Thyroid gland (tissue), 4 donors: ENCODE measurements around the gene FXR2. TPM values are rescaled to one million over a fixed set of nuclear protein-coding genes. Genes with fewer than 3 reads are reported as not detected.
A peak's percentile ranks its signal among the peaks of the same experiment; 100 is the strongest.

Experiments
- DNase-seq, 2 donors: peaks; one replicate each; pipeline ENCODE4 v3.0.0-alpha.2; 2019
- H3K27ac ChIP-seq, 3 donors: fragments of 200-600 bp; sonication (generic); 1 replicate in 2 of 3; 2 replicates in 1 of 3; pipeline ENCODE4 v1.5.1; 2016 to 2019; ENCODE audit warnings: mild to moderate bottlenecking in 1 of 3, moderate library complexity in 1 of 3
- H3K27me3 ChIP-seq: fragments of 200-600 bp; sonication (generic); one replicate; pipeline ENCODE4 v1.5.1; 2019
- H3K36me3 ChIP-seq, 2 donors: fragments of 200-600 bp; sonication (generic); one replicate each; pipeline ENCODE4 v1.5.1; 2016 to 2019
- H3K4me1 ChIP-seq, 2 donors: fragments of 200-600 bp; sonication (generic); one replicate each; pipeline ENCODE4 v1.5.1; 2017 to 2019
- H3K4me3 ChIP-seq, 3 donors: fragments of 200-600 bp; sonication (generic); replicated peaks in 1 of 3; 1 replicate in 2 of 3; 2 replicates in 1 of 3; pipeline ENCODE4 v1.5.1; 2016; ENCODE audit warnings: mild to moderate bottlenecking in 1 of 3
- H3K9me3 ChIP-seq: fragments of 200-600 bp; sonication (generic); one replicate; pipeline ENCODE4 v1.5.1; 2017
- POLR2A ChIP-seq, 2 donors: fragments of 450-650 bp; IDR thresholded peaks; one replicate each; pipeline ENCODE4 v1.6.1; 2017; ENCODE audit warnings: antibody characterized with exemption in 2 of 2, mild to moderate bottlenecking in 2 of 2, moderate library complexity in 1 of 2
- WGBS, 2 donors: methylation state at CpG; one replicate each; pipeline ENCODE4 v1.1.5; 2017; 5-methylcytosine and 5-hydroxymethylcytosine counted together
- intact Hi-C: fragments of 100-400 bp; cut with DNase I; formaldehyde crosslinking; loops from one replicate; pipeline ENCODE4 v1.15.1; 2023
- total RNA-seq, 4 donors: library from RNA; depleted of rRNA; stranded (reverse); fragments of >200 nt; gene quantifications; one replicate each; pipeline ENCODE4 v1.2.3, GENCODE V29; 2016
- TF ChIP-seq, protein P1 (sequence below), 6 experiments: fragments of 200-600 bp in 3 of 6; fragments of 450-650 bp in 3 of 6; sonication (generic) in 3 of 6; IDR thresholded peaks; one replicate each; pipeline ENCODE4 v1.5.1; 2016 to 2019; ENCODE audit warnings: antibody characterized with exemption in 6 of 6, mild to moderate bottlenecking in 2 of 6, inconsistent platforms in 1 of 6, moderate library complexity in 1 of 6

FXR2 gene
- total RNA-seq, 4 donors from 2014 or later = 27.6 to 37.5 (median 28.6) TPM

DNA sequence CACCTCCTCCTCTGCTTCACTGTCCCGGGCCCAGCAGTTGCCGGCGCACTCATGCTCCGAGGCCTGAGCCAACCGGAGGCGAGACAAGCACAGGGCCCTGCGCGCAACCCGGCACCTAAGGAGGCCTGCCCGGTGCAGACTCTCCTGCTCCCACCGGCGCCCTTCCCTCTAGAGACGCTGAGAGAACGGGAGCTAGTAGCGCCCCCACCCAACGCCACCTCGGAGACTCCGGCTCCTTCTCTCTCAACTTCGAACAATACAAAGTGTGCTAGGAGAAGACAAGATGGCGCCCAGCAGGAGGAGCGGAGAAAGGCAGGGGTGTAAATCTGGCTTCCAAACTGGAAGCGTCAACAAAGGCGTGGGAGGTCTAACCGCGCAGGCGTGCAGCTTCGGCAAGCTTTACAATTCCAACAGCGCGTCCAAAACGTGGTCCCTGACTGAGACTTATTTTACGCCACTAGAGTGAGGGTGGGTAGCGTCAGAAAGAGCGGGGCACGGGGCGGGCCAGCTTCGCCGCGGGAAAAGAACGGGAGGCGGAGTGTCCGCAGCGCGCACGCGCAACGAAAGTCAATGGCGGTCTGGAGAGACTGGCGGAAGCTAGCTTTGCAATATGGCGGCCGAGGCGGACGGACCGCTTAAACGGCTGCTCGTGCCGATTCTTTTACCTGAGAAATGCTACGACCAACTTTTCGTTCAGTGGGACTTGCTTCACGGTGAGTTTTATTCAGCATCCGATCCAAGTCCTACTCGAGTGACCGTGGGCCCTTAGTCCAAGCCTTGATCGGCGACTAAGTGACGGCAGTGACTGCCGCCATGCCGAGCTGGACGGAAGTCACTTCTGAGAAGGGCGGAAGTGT, 31.2 kb downstream of the FXR2 start, which contains the start of gene MPDU1:
Gene MPDU1, plus strand, starts transcription at position 600 of the 857 bp plus-strand sequence. Its CDS starts 11 bp downstream, at position 611.
- Histone ChIP-seq H3K36me3 (peaks cover 4 to 15% of the 10 kb centered on the region in 2 donors), H3K4me1 (peaks cover 20 to 44% of the 10 kb centered on the region in 2 donors), H3K27me3 (no peaks in the 10 kb centered on the region), H3K4me3 (peak within 1 kb of the TSS; percentile 35 to 49 (median 48)), H3K9me3 (no peaks in the 10 kb centered on the region), H3K27ac (peak within 1 kb of the TSS; percentile 84 to 97 (median 90))
- 11 to 16% methylated on average over 50 to 55 of the region's 69 CpGs for WGBS, 2 donors
- intact Hi-C loops = no loop called here
- TF ChIP-seq, protein P1, sequence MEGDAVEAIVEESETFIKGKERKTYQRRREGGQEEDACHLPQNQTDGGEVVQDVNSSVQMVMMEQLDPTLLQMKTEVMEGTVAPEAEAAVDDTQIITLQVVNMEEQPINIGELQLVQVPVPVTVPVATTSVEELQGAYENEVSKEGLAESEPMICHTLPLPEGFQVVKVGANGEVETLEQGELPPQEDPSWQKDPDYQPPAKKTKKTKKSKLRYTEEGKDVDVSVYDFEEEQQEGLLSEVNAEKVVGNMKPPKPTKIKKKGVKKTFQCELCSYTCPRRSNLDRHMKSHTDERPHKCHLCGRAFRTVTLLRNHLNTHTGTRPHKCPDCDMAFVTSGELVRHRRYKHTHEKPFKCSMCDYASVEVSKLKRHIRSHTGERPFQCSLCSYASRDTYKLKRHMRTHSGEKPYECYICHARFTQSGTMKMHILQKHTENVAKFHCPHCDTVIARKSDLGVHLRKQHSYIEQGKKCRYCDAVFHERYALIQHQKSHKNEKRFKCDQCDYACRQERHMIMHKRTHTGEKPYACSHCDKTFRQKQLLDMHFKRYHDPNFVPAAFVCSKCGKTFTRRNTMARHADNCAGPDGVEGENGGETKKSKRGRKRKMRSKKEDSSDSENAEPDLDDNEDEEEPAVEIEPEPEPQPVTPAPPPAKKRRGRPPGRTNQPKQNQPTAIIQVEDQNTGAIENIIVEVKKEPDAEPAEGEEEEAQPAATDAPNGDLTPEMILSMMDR (IDR thresholded peaks at IDR 0.05) = no peak
- peak; percentile 5 to 71 for TF ChIP-seq POLR2A (IDR thresholded peaks at IDR 0.05)
- DNase-seq = peak; percentile 96 to 97

- no peak for DNase-seq
- Histone ChIP-seq H3K36me3 (peaks cover 13 to 21% of the 10 kb centered on the region in 2 donors), H3K4me1 (peaks cover 20 to 43% of the 10 kb centered on the region in 2 donors), H3K27ac (peak overlapping the region; percentile 84 to 97 (median 90)), H3K27me3 (no peaks in the 10 kb centered on the region), H3K4me3 (peak overlapping the region in 1 of 3 donors; percentile 49), H3K9me3 (no peaks in the 10 kb centered on the region)
- TF ChIP-seq, protein P1 (IDR thresholded peaks at IDR 0.05) = no peak
- no peak for TF ChIP-seq POLR2A (IDR thresholded peaks at IDR 0.05)
- intact Hi-C loops = no loop called here
- WGBS, 2 donors = 80 to 93% methylated on average over 11 to 22 of the region's 36 CpGs
Measured at GRCh38 chr17:7582396-7583252, 32.1 kb downstream of the FXR2 start.

DNA sequence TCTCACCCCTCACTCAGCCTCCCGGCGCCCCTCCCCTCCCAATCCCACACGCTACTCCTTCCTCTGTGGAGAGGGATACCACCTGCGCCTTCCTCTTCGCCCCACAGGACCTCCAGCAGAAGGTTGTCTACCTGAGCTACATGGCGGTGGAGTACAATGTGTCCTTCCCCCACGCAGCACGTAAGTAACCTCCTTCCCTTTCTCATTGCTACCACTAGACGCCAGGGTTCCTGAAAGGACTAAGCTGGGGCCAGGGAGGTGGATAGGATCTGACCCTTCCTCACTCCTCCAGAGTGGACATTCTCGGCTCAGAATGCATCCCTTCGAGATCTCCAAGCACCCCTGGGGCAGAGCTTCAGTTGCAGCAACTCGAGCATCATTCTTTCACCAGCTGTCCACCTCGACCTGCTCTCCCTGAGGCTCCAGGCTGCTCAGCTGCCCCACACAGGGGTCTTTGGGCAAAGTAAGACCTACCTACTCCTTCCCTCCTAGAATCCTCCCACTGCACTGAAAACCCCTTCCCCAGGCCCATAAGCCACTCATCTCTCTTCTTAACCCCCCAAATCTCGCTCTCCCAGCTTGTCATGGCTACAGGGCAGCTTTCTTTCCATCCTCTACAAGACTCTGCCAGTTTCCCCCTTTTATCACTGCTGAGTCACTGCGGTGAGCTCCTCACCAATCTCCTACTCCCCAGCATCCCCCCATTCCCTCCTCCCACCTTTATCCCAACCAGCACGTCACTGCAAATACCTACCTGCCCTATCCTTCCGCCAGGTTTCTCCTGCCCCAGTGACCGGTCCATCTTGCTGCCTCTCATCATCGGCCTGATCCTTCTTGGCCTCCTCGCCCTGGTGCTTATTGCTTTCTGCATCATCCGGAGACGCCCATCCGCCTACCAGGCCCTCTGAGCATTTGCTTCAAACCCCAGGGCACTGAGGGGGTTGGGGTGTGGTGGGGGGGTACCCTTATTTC, 33.8 kb downstream of the FXR2 start:
- WGBS, 2 donors = 84 to 88% methylated on average over 23 of the region's 23 CpGs
- Histone ChIP-seq H3K4me1 (peaks cover 20 to 44% of the 10 kb centered on the region in 2 donors), H3K27ac (peak overlapping the region in 2 of 3 donors; percentile 82 to 85), H3K36me3 (peaks cover 30 to 31% of the 10 kb centered on the region in 2 donors), H3K27me3 (no peaks in the 10 kb centered on the region), H3K9me3 (no peaks in the 10 kb centered on the region), H3K4me3 (no peak overlapping the region)
- DNase-seq = no peak
- no peak for TF ChIP-seq POLR2A (IDR thresholded peaks at IDR 0.05)
- TF ChIP-seq, protein P1 (IDR thresholded peaks at IDR 0.05) = no peak
- intact Hi-C loops = no loop called here

GRCh38 chr17:7579834-7580603, 34.7 kb downstream of the FXR2 start:
- DNase-seq = no peak
- peaks cover 20 to 50% of the 10 kb centered on the region in 2 donors for H3K4me1 ChIP-seq
- no peak overlapping the region for H3K4me3 ChIP-seq
- whole genome bisulfite sequencing, 2 donors = 68 to 81% methylated on average over 11 of the region's 12 CpGs
- H3K36me3 ChIP-seq = peaks cover 38 to 39% of the 10 kb centered on the region in 2 donors
- TF ChIP-seq, protein P1 (IDR thresholded peaks at IDR 0.05) = no peak
- no peak for TF ChIP-seq POLR2A (IDR thresholded peaks at IDR 0.05)
- H3K27me3 ChIP-seq = no peaks in the 10 kb centered on the region
- no peaks in the 10 kb centered on the region for H3K9me3 ChIP-seq
- peak overlapping the region; percentile 44 to 85 (median 82) for H3K27ac ChIP-seq
- intact Hi-C loops = no loop called here
